ENCODE results near the gene OR2A42.
"Not testable (repeated sequence)": the region's sequence is repeated elsewhere in the genome, so short reads cannot be mapped to it uniquely, and the experiment has no call there.

OR2A42 gene, protein sequence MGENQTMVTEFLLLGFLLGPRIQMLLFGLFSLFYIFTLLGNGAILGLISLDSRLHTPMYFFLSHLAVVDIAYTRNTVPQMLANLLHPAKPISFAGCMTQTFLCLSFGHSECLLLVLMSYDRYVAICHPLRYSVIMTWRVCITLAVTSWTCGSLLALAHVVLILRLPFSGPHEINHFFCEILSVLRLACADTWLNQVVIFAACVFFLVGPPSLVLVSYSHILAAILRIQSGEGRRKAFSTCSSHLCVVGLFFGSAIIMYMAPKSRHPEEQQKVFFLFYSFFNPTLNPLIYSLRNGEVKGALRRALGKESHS

DNA sequence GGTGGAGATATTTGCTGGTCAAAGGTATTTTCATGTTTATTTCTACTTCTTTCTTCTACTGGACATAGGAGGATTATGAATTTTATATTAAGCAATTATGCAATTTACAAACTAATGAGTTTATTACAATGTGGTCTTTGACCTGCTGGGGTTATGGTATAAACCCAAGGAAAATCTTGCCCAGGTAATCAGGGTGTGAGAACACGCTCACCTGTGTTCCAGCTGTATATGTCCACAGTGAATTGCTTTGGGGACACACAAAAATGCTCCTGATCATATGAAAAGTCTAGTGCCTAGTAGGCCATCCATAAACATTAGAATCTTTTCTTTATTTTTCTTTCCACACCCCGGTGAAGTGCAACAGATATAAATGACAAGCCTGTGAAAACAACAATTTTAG is at the start of gene OR2A42:
OR2A42 (minus strand) TSS at position 241 of the 400 bp plus-strand sequence. CDS start 6,762 bp downstream, outside the sequence.
- not testable (repeated sequence) for DNase-seq (ENCODE audit: low spot score)

DNA sequence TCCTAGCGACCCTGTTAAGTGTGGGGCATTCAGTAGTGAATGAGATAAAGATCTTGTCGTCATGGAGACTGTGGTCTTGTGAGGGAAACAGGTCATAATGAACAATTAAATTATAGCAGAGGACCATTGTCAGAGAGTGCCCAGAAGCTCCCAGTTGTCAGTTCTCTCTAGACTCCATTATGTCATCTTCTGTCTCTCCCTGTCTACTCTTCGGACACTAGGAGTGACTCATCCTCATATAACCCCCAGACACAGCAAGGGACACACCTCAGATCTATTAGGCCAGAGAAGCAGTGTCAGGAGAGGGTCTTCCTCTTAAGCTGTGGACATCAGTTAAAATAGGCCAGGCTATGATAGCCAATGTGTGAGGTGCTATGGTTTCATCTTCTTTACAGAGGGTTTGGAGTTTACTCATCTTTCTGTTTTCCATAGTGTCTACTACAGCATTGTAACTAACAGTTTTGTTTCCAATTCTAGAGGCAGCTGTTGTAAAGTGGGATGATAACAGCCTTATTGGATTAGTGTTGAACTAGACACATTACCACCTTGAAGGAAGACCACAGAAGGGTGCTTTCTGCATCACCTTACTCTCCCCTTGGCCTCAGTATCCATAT is 47.9 kb upstream of the OR2A42 start:
- DNase-seq (ENCODE audit: low spot score) = not testable (repeated sequence)

DNA sequence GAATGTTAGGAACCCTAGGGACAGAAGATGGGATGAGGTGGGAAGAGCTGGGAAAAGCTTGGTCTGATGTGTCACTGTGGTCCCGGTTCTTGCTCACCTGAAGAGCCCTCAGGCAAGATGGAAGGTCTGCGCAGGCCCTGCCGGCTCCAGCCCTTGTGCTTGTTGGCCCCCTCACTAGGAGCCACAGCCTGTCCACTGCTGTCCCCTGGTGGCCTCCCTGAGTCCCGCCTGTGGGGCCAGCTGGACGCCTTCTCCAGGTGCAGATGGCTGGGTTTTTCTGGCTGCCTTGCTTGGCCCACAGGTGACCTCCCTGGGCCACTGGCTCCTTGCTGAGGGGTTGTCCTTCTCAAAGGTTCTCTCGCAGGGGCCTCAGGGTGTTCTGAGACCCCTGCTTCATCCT is 44.3 kb upstream of the OR2A42 start:
- not testable (repeated sequence) for DNase-seq (ENCODE audit: low spot score)

DNA sequence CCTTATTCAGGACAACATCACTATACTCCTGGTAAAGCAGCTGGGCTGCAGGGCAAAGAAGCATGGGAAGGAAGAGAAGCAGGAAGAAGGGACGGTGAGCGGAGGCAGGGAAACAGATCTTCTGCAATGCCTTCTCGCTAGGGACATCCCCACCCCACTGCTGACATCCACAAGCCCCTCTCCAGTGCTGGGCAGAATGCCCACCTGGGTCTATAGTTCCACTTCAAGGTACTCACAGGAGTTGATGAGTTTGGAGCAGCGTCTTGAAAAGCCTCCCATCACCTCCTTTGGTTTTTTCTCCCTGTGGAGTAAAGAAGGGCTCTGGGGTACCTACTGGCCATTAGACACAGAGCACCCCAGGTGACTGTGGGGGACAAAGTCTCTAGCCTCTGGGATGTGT is 43.1 kb upstream of the OR2A42 start:
- DNase-seq (ENCODE audit: low spot score) = not testable (repeated sequence)

DNA sequence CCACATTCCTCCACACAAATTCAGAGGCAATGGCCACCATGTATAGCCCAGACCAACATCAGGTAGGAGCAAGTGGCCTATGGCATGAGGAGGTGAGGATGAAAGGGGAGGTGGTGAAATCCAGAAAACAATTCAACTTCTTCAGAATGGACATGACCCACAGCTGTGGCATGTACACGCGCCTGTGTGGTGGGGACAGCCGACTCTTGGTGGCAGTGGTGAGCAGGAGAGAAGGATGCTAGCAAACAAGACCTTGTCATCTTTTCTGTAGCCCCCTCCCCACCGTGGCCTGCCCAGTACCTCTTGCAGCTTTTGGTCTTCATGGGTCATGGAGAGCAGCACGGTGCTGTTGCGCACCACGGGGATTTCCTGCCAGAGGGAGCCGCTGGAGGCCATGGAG is 42.6 kb upstream of the OR2A42 start:
- not testable (repeated sequence) for DNase-seq (ENCODE audit: low spot score)

DNA sequence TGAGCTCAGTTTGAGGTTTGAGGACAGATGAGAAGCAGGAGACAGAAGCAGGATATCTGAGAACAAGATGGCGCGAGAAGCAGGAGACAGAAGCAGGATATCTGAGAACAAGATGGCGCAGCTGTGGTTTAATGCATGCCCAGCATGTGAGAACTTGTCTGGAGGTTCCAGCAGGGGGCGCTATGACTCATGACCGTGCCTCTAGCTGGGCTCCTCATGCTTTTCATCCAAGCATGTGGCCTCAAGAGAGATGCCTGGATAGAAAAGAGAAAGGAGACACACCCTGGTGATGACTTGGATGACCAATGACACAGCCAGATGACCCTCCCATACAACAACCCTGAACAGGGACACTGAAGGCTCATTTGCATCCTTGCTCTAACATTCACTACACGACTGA is 40.6 kb upstream of the OR2A42 start:
- not testable (repeated sequence) for DNase-seq (ENCODE audit: low spot score)

DNA sequence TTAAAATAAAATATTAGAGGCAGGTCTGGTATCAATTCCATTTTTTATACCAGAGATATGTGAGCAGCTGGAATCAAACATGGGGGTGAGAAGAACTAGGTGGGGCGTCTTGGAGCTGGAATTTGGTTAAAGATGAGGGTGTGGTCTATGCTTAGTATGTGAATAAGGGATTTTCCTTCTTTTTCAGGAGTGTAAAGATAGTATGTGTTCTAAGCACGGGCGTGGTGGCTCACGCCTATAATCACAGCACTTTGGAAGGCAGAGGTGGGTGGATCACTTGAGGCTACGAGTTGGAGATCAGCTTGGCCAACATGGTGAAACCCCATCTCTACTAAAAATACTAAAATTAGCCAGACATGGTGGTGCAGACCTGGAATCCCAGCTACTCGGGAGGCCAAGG is 35.9 kb upstream of the OR2A42 start:
- not testable (repeated sequence) for DNase-seq (ENCODE audit: low spot score)

DNA sequence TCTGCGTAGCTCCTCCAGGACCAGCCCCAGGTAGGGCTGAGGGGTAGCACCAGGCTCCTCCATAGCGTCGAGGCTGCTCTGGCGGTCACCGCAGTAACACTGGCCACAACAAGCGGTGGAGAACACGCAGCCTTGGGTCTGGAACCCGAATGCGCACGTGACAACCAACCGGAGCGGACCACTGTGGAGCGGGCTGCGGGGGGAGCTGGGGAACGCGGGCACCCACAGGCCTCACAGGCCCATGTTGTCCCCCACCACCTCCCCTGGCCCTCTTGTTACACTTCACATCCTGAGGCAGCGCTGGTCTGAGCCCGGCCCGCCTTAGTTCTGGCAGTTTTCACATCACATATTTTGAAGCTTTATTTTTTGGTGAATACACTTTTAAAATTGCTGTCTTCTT is 29.8 kb upstream of the OR2A42 start, which contains the start of gene CTAGE8:
CTAGE8 (minus strand) TSS at position 101 of the 400 bp plus-strand sequence; CDS start at position 63, 38 bp downstream.
- not testable (repeated sequence) for DNase-seq (ENCODE audit: low spot score)

DNA sequence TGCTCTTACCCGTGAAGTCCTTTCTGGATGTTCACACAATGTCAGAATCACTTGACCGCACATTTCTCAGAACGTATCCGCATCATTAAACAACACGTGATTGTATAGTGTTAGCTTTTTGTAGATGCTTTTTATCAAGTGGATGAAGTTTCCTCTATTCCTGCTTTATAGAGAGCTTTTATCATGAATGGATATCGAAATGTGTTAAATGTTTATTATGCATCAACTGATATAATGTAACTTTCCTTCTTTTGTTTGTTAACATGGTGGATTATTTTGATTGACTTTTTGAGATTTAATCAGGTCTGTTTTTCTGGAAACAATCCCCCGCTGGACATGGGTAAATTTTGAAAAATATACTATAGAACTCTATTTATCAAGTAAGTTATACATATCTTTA is 25.3 kb upstream of the OR2A42 start, which contains the start of gene OR2A7:
OR2A7 (minus strand) TSS at position 101 of the 400 bp plus-strand sequence. CDS start 5,164 bp downstream, outside the sequence.
- not testable (repeated sequence) for DNase-seq (ENCODE audit: low spot score)

DNA sequence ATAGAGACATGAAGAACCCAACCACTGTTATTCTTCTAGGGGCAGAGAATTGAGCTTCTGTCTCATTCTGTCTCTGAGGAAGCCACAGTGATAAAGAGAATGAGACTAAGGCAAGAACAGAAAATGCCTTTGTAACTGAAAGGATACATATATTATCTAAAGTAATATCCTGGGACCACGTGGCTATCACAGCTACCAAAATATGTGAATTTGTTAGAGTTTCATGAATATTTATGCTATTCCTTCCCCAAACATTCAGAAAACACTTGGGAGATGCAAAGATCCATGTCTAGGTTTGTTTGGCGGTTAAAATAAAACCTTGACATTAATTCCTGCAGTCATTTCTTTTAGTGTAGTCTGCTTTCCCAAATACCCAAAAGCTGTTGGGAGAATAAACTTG is 22.7 kb upstream of the OR2A42 start:
- not testable (repeated sequence) for DNase-seq (ENCODE audit: low spot score)

DNA sequence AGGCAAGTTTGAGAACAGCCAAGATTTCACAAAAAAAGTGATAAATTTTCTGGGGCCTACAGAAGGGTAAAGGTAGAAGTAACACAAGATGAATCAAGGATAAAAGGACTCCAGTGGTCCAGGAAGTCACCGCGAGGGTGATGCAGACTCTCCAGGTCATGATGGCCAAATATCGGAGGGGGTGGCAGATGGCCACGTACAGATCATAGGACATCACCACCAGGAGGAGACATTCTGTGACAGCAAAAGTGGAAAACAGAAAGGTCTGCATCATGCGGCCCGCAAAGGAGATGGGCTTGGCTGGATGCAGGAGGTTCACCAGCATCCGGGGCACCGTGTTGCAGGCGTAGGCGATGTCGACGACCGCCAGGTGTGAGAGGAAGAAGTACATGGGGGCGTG is 19.7 kb upstream of the OR2A42 start:
- DNase-seq (ENCODE audit: low spot score) = not testable (repeated sequence)

DNA sequence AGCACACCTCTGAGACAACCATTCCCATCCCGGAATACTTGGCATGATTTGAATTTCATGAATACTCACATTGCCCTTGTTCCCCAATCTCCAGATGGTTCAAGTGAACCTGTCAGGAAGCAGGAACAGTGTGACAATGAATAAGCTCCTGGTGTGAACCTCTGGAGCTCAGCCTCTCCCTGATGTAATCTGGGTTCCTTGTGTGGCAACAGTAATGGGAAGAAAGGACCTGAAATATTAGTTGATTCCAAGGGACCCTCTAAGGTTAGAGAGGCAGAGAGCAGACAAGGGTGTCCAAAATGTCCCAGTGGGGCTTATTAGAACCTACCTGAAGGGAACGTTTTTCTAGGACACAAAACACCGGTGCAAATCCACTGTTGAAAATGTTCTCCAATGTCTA is 16.7 kb upstream of the OR2A42 start:
- no peak for DNase-seq (ENCODE audit: low spot score)

DNA sequence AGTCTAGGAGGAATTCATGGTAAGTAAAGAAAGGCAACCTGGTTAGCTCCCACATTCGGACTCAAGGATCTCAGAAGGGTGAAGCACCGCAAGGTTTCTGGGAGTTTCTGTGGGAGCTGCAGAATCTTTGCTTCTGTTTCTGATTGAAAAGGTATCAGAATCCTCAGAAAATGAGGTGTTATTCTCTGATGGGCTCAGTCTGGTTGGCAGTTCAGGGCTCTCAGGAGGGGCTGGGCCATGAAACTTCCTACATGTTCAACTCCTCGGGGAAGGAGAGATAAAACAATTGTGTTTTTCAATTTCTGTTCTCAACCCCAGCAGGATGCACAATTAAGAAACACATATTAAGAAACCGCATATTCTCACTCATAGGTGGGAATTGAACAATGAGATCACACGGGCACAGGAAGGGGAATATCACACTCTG is 16.1 kb upstream of the OR2A42 start:
- DNase-seq (ENCODE audit: low spot score) = no peak

DNA sequence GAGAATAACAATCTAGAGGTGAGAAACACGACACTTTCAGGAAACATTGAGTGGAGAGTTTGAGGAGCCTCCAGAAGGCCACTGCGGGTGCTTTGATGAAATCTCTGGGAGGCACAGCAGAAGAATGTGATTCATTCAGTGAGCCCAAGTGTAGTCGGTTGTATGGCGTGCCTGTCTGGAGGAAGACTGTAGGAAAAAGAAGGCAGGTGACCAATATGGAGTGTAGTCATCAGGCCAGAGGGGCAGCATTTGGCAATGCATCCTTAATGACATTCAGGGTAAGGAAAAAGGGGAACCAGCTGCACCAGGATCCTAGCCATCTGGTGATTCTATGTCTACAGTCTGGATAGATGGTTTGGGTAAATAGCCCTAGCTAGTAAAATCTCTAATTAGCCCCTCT is 12.9 kb upstream of the OR2A42 start:
- not testable (repeated sequence) for DNase-seq (ENCODE audit: low spot score)

DNA sequence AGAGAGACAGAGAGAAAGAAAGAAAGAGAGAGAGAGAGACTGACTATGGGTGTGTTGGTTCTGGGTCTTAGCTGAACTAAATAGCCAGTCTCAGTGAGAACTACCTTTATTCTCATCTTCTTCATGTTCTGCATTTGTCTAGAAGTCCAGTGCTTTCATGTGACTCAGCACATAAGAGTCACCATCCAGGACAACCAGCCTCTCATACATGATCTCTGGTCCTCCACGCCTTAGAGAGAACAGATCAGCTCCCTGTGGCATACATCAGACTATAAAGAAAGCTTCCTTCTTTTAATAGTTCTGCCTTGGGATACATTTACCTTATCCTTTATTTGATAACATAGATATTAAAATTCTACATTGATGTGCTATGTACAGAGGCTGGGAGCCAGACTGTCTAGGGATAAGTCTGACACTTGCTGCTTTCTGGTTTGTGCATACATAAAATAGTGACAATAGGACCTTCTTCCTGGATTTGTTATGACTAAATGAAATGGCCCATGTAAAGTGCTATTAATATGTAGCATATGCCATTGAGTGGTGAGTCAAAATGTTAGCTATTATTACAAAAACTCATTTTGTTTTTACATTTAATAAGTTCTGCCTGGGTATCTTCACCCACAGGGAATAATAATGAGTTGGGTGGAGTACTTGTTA is 8.4 kb upstream of the OR2A42 start:
- not testable (repeated sequence) for DNase-seq (ENCODE audit: low spot score)

DNA sequence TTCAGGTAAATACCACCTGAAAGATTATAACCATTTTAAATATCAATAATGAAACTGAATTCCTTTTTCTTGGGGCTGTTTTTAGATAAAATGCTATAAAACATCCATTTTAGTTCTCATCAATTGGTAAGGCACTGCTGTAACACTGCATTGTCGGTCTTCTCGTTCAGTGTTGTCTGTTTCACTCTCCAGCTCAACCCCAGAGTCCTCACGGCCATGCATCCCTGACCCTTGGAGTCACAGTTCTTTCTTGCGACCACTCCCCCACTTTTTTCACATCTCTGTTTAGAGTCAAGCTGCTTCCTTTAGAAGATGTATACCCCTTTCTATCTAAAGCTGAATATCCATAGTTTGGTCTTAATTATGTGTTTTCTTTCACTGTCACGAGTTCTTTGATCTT is 7.6 kb upstream of the OR2A42 start:
- not testable (repeated sequence) for DNase-seq (ENCODE audit: low spot score)

DNA sequence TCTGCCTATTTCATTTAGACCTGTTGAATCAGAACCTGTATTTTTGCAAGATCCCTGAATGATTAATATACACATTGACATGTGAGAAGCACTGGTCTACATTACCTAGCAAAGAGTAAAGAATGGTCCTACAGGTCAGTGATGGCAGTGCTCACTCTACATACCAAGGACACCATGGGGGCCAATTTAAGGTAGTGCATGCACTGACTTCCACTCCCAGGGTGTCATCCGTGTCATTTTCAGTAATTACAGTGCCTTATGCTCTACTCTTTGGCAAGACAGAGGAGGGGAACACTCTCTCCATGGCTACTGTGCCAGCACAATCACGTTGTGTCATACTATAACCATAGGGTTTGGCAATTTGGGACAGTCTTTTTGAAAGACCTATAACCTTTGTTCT is 6.0 kb upstream of the OR2A42 start:
- DNase-seq (ENCODE audit: low spot score) = not testable (repeated sequence)

DNA sequence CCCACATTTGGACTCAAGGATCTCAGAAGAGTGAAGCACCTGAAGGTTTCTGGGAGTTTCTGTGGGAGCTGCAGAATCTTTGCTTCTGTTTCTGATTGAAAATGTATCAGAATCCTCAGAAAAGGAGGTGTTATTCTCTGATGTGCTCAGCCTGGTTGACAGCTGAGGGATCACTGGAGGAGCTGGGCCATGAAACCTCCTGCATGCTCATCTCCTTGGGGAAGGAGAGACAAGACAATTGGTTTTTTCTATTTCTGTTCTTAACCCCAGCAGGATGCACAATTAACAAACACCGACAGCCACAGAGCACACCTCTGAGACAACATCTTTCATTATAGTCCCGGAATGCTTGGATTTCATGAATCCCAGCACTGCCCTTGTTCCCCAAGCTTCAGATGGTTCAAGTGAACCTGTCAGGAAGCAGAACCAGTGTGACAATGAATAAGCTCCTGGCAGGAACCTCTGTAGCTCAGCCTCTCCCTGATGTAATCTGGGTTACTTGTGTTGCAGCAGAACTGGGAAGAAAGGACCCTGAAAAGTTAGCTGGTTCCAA is 799 bp downstream of the OR2A42 start:
- DNase-seq (ENCODE audit: low spot score) = not testable (repeated sequence)

DNA sequence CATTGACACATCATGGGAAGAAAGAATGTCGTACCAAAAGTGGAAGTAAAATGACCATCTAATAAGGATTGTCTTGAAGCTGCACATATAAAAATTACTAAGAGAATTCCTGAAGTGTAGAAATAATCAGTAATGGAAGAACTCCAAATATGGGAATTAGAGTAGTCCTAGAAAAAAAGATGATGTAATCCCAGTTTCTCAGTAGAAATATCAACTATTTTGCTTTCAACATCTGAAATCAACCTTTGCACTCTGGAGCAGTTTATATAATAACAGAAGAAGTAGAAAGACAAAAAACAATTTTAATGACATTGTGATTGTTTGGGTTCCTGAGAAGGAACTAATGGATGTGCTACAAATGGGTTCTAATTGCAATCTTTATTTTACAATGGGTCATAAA is 6.4 kb downstream of the OR2A42 start:
- not testable (repeated sequence) for DNase-seq (ENCODE audit: low spot score)

DNA sequence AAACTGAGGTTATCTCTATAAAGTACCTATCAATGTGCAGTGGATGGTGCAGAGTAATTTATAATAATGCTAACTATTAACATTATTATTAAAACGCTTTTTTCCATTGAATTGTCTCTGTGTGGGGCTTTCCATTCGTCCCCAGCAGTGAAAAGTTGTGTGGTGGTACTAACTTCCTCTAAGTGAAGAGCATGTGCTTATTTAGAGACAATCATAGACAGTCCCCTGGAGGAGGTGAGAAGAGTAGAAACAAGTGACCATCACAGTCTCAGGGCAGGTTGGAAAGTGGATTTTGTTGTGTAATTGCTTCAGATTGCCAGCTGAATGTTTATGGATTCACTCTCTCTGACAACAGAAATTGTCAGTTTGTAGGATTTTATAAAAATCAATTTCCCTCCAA is 8.4 kb downstream of the OR2A42 start:
- not testable (repeated sequence) for DNase-seq (ENCODE audit: low spot score)

DNA sequence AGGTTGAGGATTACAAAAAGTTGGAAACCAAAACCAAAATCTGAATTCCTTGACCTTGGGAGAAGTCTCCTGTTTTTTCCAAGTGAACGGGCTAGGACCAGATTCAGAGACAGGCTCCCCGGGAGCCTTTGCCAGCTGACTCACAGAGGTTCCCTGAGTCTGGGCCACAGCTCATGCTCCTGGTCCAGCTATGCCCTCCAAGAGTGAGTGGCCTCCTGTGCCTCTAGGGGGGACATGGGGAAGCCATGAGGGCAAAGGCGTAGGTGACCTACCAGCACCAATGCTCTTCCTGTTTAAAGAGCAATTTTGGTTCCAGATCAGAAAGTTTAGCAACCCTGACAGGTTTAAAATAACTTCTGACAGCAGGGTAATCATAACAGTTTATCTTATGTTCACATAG is 10.6 kb downstream of the OR2A42 start:
- not testable (repeated sequence) for DNase-seq (ENCODE audit: low spot score)

DNA sequence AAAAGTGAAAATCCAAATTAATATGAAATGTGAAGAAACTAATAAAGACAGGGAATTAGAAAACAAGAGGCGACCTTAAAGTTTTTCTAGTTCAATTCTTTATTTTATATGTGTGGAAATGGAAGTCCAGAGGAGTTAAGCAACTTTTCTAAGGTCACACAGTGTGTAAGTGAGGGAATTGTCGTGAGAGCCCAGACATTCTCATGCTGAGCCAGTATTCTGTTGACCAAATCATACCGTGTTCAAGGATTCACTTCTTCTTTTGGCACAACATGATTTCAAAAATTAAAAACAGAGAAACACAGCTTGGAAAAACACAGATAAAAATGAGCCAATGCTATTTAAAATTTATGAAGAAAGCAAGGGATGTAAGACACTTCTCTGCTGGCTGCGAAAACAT is 12.5 kb downstream of the OR2A42 start:
- not testable (repeated sequence) for DNase-seq (ENCODE audit: low spot score)
